K562 (cell line): ENCODE results near the gene B3GALT4. TPM values are rescaled to one million over a fixed set of nuclear protein-coding genes. Genes with fewer than 3 reads are reported as not detected.

Experiments used
- ATAC-seq: fragments of 200-7000 bp; cut with Tn5 transposase; 3 replicates; pipeline ENCODE4 v1.9.1; 2020; ENCODE audit warnings: moderate library complexity
- BruUV-seq: library from RNA; stranded (reverse); fragments of 400-500 nt; replicated peaks from 2 replicates; lab custom pipeline; 2021; lab: Mats Ljungman, UMichigan
- CTCF ChIA-PET: fragments of 300-600 bp; formaldehyde crosslinking; extraction: SDS; loops from one replicate; lab custom pipeline; 2021; ENCODE audit warnings: low intra/inter-chr PET ratio; lab: Yijun Ruan, JAX
- POLR2A ChIA-PET: fragments of 300-600, 350-650 bp; sonication (Branson Sonifier 250); formaldehyde crosslinking; extraction: SDS; loops from one replicate; lab custom pipeline; 2021; ENCODE audit warnings: antibody characterized with exemption, inconsistent platforms; lab: Yijun Ruan, JAX
- DNase-seq, 4 experiments: peaks; one replicate each; pipeline versions ENCODE4 v3.0.0 to v3.0.0-alpha.2; 2011 to 2018; ENCODE audit warnings: low spot score in 3 of 4, mixed read lengths in 3 of 4; ENCODE audit errors: extremely low read depth in 1 of 4
- FAIRE-seq: peaks from 2 replicates; lab custom pipeline; 2011; peaks lifted over from hg19 to GRCh38; lab: Jason Lieb, UNC
- H2AFZ ChIP-seq: 2 replicates; pipeline ENCODE4 v1.6.0; 2011; ENCODE audit warnings: low read depth, low read length, control low read depth, inconsistent platforms
- H3K27ac ChIP-seq: fragments of 200-600 bp; 3 replicates; pipeline ENCODE4 v1.8.0; 2011; ENCODE audit warnings: low read depth, mild to moderate bottlenecking, control low read depth, inconsistent platforms, low read length, moderate library complexity, mixed read lengths; ENCODE audit errors: extremely low read depth
- H3K27me3 ChIP-seq, 2 experiments: fragments of 300-600 bp in 1 of 2; 2 replicates in 1 of 2; 3 replicates in 1 of 2; pipeline versions ENCODE4 v1.6.0 to v1.8.0; 2011; ENCODE audit warnings: inconsistent platforms in 2 of 2, low read length in 2 of 2, mild to moderate bottlenecking in 1 of 2, mixed read lengths in 1 of 2, moderate library complexity in 1 of 2; ENCODE audit not compliant: control insufficient read depth in 2 of 2, insufficient read depth in 2 of 2
- H3K36me3 ChIP-seq: fragments of 300-600 bp; 3 replicates; pipeline ENCODE4 v1.8.0; 2011; ENCODE audit warnings: mild to moderate bottlenecking, low read length, inconsistent platforms; ENCODE audit not compliant: control insufficient read depth, insufficient read depth
- H3K4me1 ChIP-seq, 2 experiments: fragments of 200-600 bp in 1 of 2; replicated peaks in 1 of 2; 2 replicates in 1 of 2; 3 replicates in 1 of 2; pipeline versions ENCODE4 v1.5.1 to v1.8.0; 2011; ENCODE audit warnings: inconsistent platforms in 2 of 2, low read length in 2 of 2, mild to moderate bottlenecking in 1 of 2, mixed read lengths in 1 of 2, moderate library complexity in 1 of 2; ENCODE audit not compliant: control insufficient read depth in 2 of 2, insufficient read depth in 2 of 2
- H3K4me2 ChIP-seq: 2 replicates; pipeline ENCODE4 v1.6.1; 2011; ENCODE audit warnings: low read length, control low read depth, inconsistent platforms, mixed read lengths; ENCODE audit not compliant: insufficient read depth
- H3K4me3 ChIP-seq: fragments of 200-600 bp; sonication (generic), shearing (Covaris generic); 2 replicates; pipeline ENCODE4 v1.5.1; 2016; ENCODE audit warnings: control low read depth, inconsistent platforms
- H3K79me2 ChIP-seq: fragments of 200-600 bp; 3 replicates; pipeline ENCODE4 v1.8.0; 2011; ENCODE audit warnings: low read length, inconsistent platforms; ENCODE audit not compliant: control insufficient read depth, insufficient read depth
- H3K9ac ChIP-seq, 2 experiments: 2 replicates each; pipeline versions ENCODE4 v1.6.0 to v1.6.1; 2011; ENCODE audit warnings: low read depth in 2 of 2, low read length in 2 of 2, control low read depth in 1 of 2, inconsistent platforms in 1 of 2, mild to moderate bottlenecking in 1 of 2, mixed read lengths in 1 of 2; ENCODE audit not compliant: insufficient read depth in 1 of 2
- H3K9me1 ChIP-seq: one replicate; pipeline ENCODE4 v1.6.0; 2011; ENCODE audit warnings: inconsistent platforms, mild to moderate bottlenecking, low read length, moderate library complexity; ENCODE audit not compliant: control insufficient read depth, insufficient read depth
- H3K9me3 ChIP-seq: replicated peaks from 2 replicates; pipeline ENCODE4 v1.5.1; 2011; ENCODE audit warnings: low read depth, low read length, inconsistent platforms; ENCODE audit not compliant: control insufficient read depth, insufficient read depth
- H4K20me1 ChIP-seq: replicated peaks from 2 replicates; pipeline ENCODE4 v1.6.1; 2011; ENCODE audit warnings: low read length, inconsistent platforms, mixed read lengths; ENCODE audit not compliant: control insufficient read depth, insufficient read depth
- FOXK1 ChIP-seq: sonication (generic); formaldehyde crosslinking; IDR thresholded peaks from 2 replicates; pipeline ENCODE4 v1.8.0; 2022; ENCODE audit warnings: missing genetic modification reagents, mild to moderate bottlenecking, borderline replicate concordance
- HMGXB4 ChIP-seq: sonication (generic); formaldehyde crosslinking; IDR thresholded peaks from 2 replicates; pipeline ENCODE4 v1.8.1; 2023; ENCODE audit warnings: mild to moderate bottlenecking, missing genetic modification reagents
- KLF16 ChIP-seq: IDR thresholded peaks from 2 replicates; pipeline ENCODE4 v1.6.1; 2016; ENCODE audit warnings: antibody characterized with exemption
- MAZ ChIP-seq, 2 experiments: fragments of 450-650 bp in 1 of 2; sonication (generic) in 1 of 2; formaldehyde crosslinking; IDR thresholded peaks in 1 of 2; conservative IDR thresholded peaks in 1 of 2; 2 replicates each; pipeline versions ENCODE4 v1.4.0 to v1.5.0; 2020; ENCODE audit warnings: mild to moderate bottlenecking in 1 of 2, missing genetic modification reagents in 1 of 2
- PHF21A ChIP-seq: fragments of 450-650 bp; IDR thresholded peaks from 2 replicates; pipeline ENCODE4 v1.6.1; 2017; ENCODE audit warnings: low read depth, borderline replicate concordance
- PTBP1 ChIP-seq: fragments of 200-400 bp; formaldehyde crosslinking; IDR thresholded peaks from 2 replicates; pipeline ENCODE4 v1.6.1; 2017; ENCODE audit warnings: low read depth, low read length
- TAF1 ChIP-seq: IDR thresholded peaks from 2 replicates; pipeline ENCODE4 v1.6.1; 2011; ENCODE audit warnings: mild to moderate bottlenecking, low read length, moderate library complexity; ENCODE audit not compliant: insufficient read depth, control insufficient read depth, severe bottlenecking; ENCODE audit errors: extremely low read depth
- ZKSCAN1 ChIP-seq: fragments of 150-350 bp; IDR thresholded peaks from 2 replicates; pipeline ENCODE4 v1.6.1; 2016; ENCODE audit warnings: low read depth, low read length
- ZNF347 ChIP-seq: fragments of 450-650 bp; formaldehyde crosslinking; IDR thresholded peaks from 2 replicates; pipeline ENCODE4 v1.4.0; 2020; ENCODE audit warnings: low read depth, mild to moderate bottlenecking, moderate library complexity
- ZNF740 ChIP-seq, 3 experiments: fragments of 200-800 bp in 1 of 3; sonication (Bioruptor generic) in 1 of 3; sonication (generic) in 1 of 3; formaldehyde crosslinking in 1 of 3; IDR thresholded peaks; 2 replicates each; pipeline versions ENCODE4 v1.6.1 to v1.8.0; 2016 to 2022; ENCODE audit warnings: mild to moderate bottlenecking in 2 of 3, missing compliant biosample characterization in 2 of 3, missing genetic modification characterization in 2 of 3, missing genetic modification reagents in 1 of 3
- ZNF785 ChIP-seq: fragments of 250-450 bp; sonication (Bioruptor Pico); IDR thresholded peaks from 2 replicates; pipeline ENCODE4 v1.4.0; 2020; ENCODE audit warnings: mild to moderate bottlenecking
- WGBS: fragments of 100-300 bp; shearing (Covaris generic); methylation state at CpG from one replicate; pipeline ENCODE4 v1.1.6; 2016; ENCODE audit warnings: low coverage, mixed read lengths; ENCODE audit not compliant: insufficient coverage; ENCODE audit errors: missing lambda C conversion rate; 5-methylcytosine and 5-hydroxymethylcytosine counted together
- in situ Hi-C: fragments of 300-500 bp; cut with MboI; formaldehyde crosslinking; loops from 4 replicates; pipeline ENCODE4 v1.15.0; 2018; ENCODE audit warnings: inconsistent platforms, mixed read lengths
- intact Hi-C: fragments of 100-400 bp; cut with micrococcal nuclease; formaldehyde crosslinking; loops from 2 replicates; pipeline ENCODE4 v1.14.2; 2022
- polyA plus RNA-seq, 8 experiments: library from polyadenylated mRNA; depleted of rRNA in 4 of 8; stranded (reverse) in 5 of 8; unstranded in 3 of 8; fragments of >200 nt; fragmentation: Nextera tagmentation in 2 of 8; fragmentation: Illumina TruSeq in 1 of 8; extraction: Ambion mirVana in 2 of 8; extraction: Trizol in 1 of 8; gene quantifications; 2 replicates each; pipeline versions ENCODE4 v1.2.1 to v1.2.3, GENCODE V29; 2011 to 2014; ENCODE audit warnings: inconsistent platforms in 1 of 8, missing spikeins in 1 of 8
- total RNA-seq, 7 experiments: library from RNA; depleted of rRNA in 6 of 7; stranded (reverse); fragments of >200 nt in 6 of 7; fragmentation: Illumina TruSeq in 2 of 7; extraction: Trizol in 2 of 7; gene quantifications; 2 replicates each; pipeline versions ENCODE4 v1.2.1 to v1.2.3, GENCODE V29; 2011 to 2021; ENCODE audit warnings: low replicate concordance in 1 of 7
- TF ChIP-seq, protein P1 (sequence below), 2 experiments: fragments of 450-650 bp in 1 of 2; sonication (generic) in 1 of 2; formaldehyde crosslinking in 1 of 2; IDR thresholded peaks in 1 of 2; conservative IDR thresholded peaks in 1 of 2; 2 replicates each; pipeline versions ENCODE4 v1.6.1 to v1.8.1; 2016 to 2023; ENCODE audit warnings: mild to moderate bottlenecking in 2 of 2, moderate library complexity in 2 of 2, inconsistent platforms in 1 of 2, missing genetic modification reagents in 1 of 2

B3GALT4 gene
- total and polyA plus RNA-seq, 9 of the 15 experiments (the other 6 are each of a cell fraction or from before 2014, with no cell fraction given), result 0.11 to 1.3 (median 0.53) TPM; not detected in 1

GRCh38 chr6:33247977-33248642 is 28.8 kb upstream of the B3GALT4 start:
- CTCF ChIA-PET, result interaction anchor here (0.5 to 3.6 kb wide), 11 partner anchors 47 to 504 kb away, joined by 3 to 24 read pairs (median 5); partner anchors contain the start of genes RXRB and SLC39A7
- Histone ChIP-seq H3K9ac (peak overlapping the region; percentile 79 to 87), H3K4me2 (peak overlapping the region; percentile 97), H4K20me1 (no peaks in the 10 kb centered on the region), H3K9me1 (peaks cover 4% of the 10 kb centered on the region), H3K4me3 (peak overlapping the region; percentile 53), H3K4me1 (peaks cover 22 to 31% of the 10 kb centered on the region in 2 experiments), H3K27me3 (peaks cover 4 to 9% of the 10 kb centered on the region in 2 experiments; a peak in 2 of 5 replicates), H2AFZ (peak overlapping the region; percentile 99), H3K9me3 (no peaks in the 10 kb centered on the region), H3K36me3 (peaks cover 19% of the 10 kb centered on the region), H3K27ac (peak overlapping the region; percentile 81), H3K79me2 (no peaks in the 10 kb centered on the region)
- DNase-seq, result peak; percentile 82 to 95 (median 84)
- POLR2A ChIA-PET, result interaction anchor here (0.6 to 5.2 kb wide), 21 partner anchors 11 to 1033 kb away, joined by 3 to 57 read pairs (median 3); partner anchors contain the start of genes B3GALT4, HLA-DPA1, RING1 and RPS18
- 10% methylated on average over 24 of the region's 28 CpGs for WGBS
- FAIRE-seq, result no peak
- intact Hi-C loops, result loop anchor here (1.0 to 2.0 kb wide), 4 partner anchors 47 to 234 kb away; partner anchors contain the start of genes RXRB and SLC39A7
- in situ Hi-C loops, result loop anchor here (5.0 kb wide), 2 partner anchors 131 to 231 kb away; no protein-coding TSS in a partner anchor
- BruUV-seq, result no TSS peak
- peak; percentile 76 for ATAC-seq
- TF ChIP-seq ZKSCAN1 (0 out of 2 replicates have a peak, but pooled peaks have one; percentile 9), KLF16 (0 out of 2 replicates have a peak, but pooled peaks have one; percentile 7), ZNF740 (CRISPR knock-in tag; IDR thresholded peaks at IDR 0.05) (peak; percentile 65; the same call in 1 of the 2 replicates), ZNF740 (tag; IDR thresholded peaks at IDR 0.05) (peak in 1 of 2 experiments; percentile 53; a peak in 1 of 4 replicates), HMGXB4 (peak; percentile 85; the same call in 1 of the 2 replicates), TAF1 (peak; percentile 21), FOXK1 (CRISPR knock-in tag) (peak; percentile 80; the same call in 1 of the 2 replicates), PHF21A (peak; percentile 45; the same call in 1 of the 2 replicates), PTBP1 (peak; percentile 80; the same call in 1 of the 2 replicates), ZNF785 (CRISPR knock-in tag) (no peak), ZNF347 (CRISPR knock-in tag) (no peak), MAZ (CRISPR knock-in tag; conservative IDR thresholded peaks at IDR 0.05 in 1 of 2, IDR thresholded peaks at IDR 0.05 in 1 of 2) (peak in 1 of 2 experiments; percentile 87; a peak in 2 of 4 replicates)
- TF ChIP-seq, protein P1, sequence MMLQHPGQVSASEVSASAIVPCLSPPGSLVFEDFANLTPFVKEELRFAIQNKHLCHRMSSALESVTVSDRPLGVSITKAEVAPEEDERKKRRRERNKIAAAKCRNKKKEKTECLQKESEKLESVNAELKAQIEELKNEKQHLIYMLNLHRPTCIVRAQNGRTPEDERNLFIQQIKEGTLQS (IDR thresholded peaks at IDR 0.05), result no peak
- TF ChIP-seq, protein P1 (CRISPR knock-in tag; conservative IDR thresholded peaks at IDR 0.05), result 0 out of 2 replicates have a peak, but pooled peaks have one; percentile 22
